ENCODE measurements around the gene CTIF.

CTIF gene

DNA sequence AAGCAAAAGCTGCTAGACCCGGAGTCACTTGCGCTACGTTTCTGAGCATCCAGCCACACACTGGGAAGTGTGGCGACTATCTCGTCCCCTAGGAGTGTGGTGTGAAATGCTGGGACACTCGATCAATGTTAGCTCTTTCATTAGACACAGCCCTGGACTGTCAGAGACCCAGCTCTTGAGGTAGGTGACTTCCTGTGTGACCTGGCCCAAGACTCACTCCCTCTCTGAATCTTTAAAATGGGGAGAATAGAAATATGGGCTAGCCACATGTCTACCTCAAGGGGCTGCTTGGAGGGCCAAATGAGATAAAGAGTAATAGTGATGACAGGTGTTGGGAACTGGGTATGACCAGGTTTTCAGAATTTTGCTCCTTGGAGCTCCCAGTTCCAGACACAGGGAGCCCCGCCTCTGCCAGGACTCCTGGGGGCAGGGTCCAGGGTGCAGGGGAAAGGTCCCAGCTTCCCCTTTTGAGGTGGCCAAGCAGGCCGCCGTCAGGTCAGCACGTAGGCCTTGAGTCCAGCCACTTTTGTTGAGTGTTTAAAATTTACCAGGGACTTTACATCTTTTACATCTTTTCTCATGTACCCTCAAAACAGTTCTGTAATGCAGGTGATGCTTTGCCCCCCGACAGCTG lies 36.0 kb downstream of the CTIF start:
- DNase-seq (ENCODE audit: low read depth in 2 of 2) = no peak

GRCh38 chr18:48575301-48575657 lies 36.4 kb downstream of the CTIF start:
- DNase-seq (ENCODE audit: low read depth in 2 of 2) = no peak

GRCh38 chr18:48575658-48576456 lies 37.0 kb downstream of the CTIF start:
- no peak for DNase-seq (ENCODE audit: low read depth in 2 of 2)

- no peak for DNase-seq (ENCODE audit: low read depth in 2 of 2)
These were observed 37.6 kb downstream of the CTIF start for GRCh38 chr18:48576457-48576771.

DNA sequence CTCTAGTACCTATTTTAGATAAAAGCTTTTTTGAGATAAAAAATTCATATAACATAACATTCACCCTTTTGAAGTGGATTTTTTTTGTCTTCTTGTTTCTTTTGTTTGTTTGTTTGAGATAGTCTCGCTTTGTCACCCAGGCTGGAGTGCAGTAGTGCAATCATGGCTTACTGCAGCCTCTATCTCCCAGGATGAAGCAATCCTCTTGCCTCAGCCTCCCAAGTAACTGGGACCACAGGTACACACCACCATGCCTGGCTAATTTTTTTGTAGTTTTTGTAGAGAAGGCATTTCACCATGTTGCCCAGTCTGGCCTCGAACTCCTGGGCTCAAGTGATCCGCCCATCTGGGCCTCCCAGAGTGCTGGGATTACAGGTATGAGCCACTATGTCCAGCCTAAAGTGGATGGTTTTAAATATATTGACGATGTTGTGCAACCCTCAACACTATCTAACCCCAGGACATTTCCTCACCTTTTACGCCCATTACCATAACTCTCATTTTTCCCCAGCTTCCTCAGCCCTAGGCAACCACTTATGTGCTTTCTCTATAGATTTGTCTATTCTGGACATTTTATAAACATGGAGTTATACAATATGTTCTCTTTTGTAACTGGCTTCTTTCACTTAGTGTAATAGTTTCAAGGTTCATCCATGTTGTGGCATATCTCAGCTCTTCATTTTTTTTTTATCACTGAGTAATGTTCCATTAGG lies 38.8 kb downstream of the CTIF start:
- DNase-seq (ENCODE audit: low read depth in 2 of 2) = no peak

- DNase-seq (ENCODE audit: low read depth in 2 of 2) = no peak
These were observed 39.5 kb downstream of the CTIF start for GRCh38 chr18:48578289-48578688.

- no peak for DNase-seq (ENCODE audit: low read depth in 2 of 2)
These were observed 41.2 kb downstream of the CTIF start for GRCh38 chr18:48580066-48580465.

GRCh38 chr18:48580782-48581181 lies 42.0 kb downstream of the CTIF start:
- no peak for DNase-seq (ENCODE audit: low read depth in 2 of 2)

- DNase-seq (ENCODE audit: low read depth in 2 of 2) = no peak
These were observed 42.4 kb downstream of the CTIF start for GRCh38 chr18:48581206-48581605.

GRCh38 chr18:48581941-48582340 lies 43.1 kb downstream of the CTIF start:
- DNase-seq (ENCODE audit: low read depth in 2 of 2) = no peak

GRCh38 chr18:48582946-48583345 lies 44.1 kb downstream of the CTIF start:
- no peak for DNase-seq (ENCODE audit: low read depth in 2 of 2)

GRCh38 chr18:48583573-48583972 lies 44.7 kb downstream of the CTIF start:
- no peak for DNase-seq (ENCODE audit: low read depth in 2 of 2)

GRCh38 chr18:48589797-48590519 lies 51.1 kb downstream of the CTIF start:
- no peak for DNase-seq (ENCODE audit: low read depth in 2 of 2)

DNA sequence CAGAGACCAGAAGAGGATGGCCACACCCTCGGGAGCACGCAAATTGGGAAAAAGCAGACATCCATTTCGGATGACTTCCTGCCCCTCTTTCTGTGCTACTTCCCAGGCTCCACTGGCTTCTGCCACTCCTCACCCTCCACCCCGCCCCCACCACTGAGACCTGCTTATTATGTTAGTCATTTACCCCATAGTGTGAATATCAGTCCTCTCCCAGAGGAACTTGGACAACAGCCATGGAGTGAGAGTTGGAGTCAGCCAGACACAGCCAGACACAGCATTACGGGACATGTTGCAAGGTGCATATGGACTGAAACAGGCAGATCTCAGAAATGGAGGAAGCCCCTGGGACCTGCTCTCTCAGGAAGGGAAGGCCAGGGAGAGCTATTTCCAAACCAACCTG lies 51.8 kb downstream of the CTIF start:
- DNase-seq (ENCODE audit: low read depth in 2 of 2) = no peak

- DNase-seq (ENCODE audit: low read depth in 2 of 2) = no peak
These were observed 53.8 kb downstream of the CTIF start for GRCh38 chr18:48592540-48593171.

GRCh38 chr18:48594471-48595094 lies 55.8 kb downstream of the CTIF start:
- DNase-seq (ENCODE audit: low read depth in 2 of 2) = no peak

GRCh38 chr18:48595703-48596218 lies 56.9 kb downstream of the CTIF start:
- DNase-seq (ENCODE audit: low read depth in 2 of 2) = no peak

DNA sequence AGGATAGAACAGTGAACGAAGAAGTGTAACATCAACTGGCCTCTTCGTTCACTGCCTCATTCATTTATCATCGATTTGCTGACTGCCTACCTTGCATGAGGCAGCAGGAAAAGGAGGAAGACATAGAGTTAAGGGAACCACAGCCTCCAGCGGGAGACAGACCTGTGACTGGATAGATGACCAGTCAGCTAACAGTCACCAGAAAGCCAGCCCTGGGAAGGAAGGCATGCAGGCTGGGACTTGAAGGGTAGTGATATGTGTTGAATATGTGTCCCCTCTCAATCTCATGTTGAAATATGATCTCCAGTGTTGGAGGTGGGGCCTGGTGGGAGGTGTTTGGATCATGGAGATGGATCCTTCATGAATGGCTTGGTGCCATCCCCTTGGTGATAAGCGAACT lies 58.3 kb downstream of the CTIF start:
- no peak for DNase-seq (ENCODE audit: low read depth in 2 of 2)

- DNase-seq (ENCODE audit: low read depth in 2 of 2) = no peak
These were observed 58.8 kb downstream of the CTIF start for GRCh38 chr18:48597671-48598070.

DNA sequence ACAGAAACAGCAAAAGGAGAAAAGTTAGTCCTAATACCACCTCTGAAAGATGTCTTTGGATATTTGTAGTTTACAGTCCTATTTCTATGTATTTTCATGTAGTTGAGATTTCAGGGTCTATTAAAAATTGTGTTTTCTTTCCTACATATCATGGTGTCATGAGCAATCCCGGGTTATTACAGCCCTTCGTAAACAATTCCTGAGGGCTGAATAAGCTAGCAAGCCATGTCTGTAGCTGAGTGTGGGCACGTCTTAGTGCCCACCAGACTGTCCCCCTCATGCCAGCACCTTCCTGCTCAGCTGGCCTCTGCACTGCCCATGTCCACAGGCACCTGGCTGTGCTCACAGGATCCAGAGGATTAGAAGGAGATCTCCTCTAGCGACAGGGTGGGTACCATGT lies 60.6 kb downstream of the CTIF start:
- no peak for DNase-seq (ENCODE audit: low read depth in 2 of 2)

- no peak for DNase-seq (ENCODE audit: low read depth in 2 of 2)
These were observed 61.2 kb downstream of the CTIF start for GRCh38 chr18:48600046-48600445.
